K562 (cell line): ENCODE results near the gene STEEP1. TPM values are rescaled to one million over a fixed set of nuclear protein-coding genes. Genes with fewer than 3 reads are reported as not detected.
A peak's percentile ranks its signal among the peaks of the same experiment; 100 is the strongest.

Experiments used
- ATAC-seq: fragments of 200-7000 bp; cut with Tn5 transposase; 3 replicates; pipeline ENCODE4 v1.9.1; 2020; ENCODE audit warnings: moderate library complexity
- BruUV-seq: library from RNA; stranded (reverse); fragments of 400-500 nt; replicated peaks from 2 replicates; lab custom pipeline; 2021; lab: Mats Ljungman, UMichigan
- CTCF ChIA-PET: fragments of 300-600 bp; formaldehyde crosslinking; extraction: SDS; loops from one replicate; lab custom pipeline; 2021; ENCODE audit warnings: low intra/inter-chr PET ratio; lab: Yijun Ruan, JAX
- POLR2A ChIA-PET: fragments of 300-600, 350-650 bp; sonication (Branson Sonifier 250); formaldehyde crosslinking; extraction: SDS; loops from one replicate; lab custom pipeline; 2021; ENCODE audit warnings: antibody characterized with exemption, inconsistent platforms; lab: Yijun Ruan, JAX
- DNase-seq, 4 experiments: peaks; one replicate each; pipeline versions ENCODE4 v3.0.0 to v3.0.0-alpha.2; 2011 to 2018; ENCODE audit warnings: low spot score in 3 of 4, mixed read lengths in 3 of 4; ENCODE audit errors: extremely low read depth in 1 of 4
- FAIRE-seq: peaks from 2 replicates; lab custom pipeline; 2011; peaks lifted over from hg19 to GRCh38; lab: Jason Lieb, UNC
- H2AFZ ChIP-seq: 2 replicates; pipeline ENCODE4 v1.6.0; 2011; ENCODE audit warnings: low read depth, low read length, control low read depth, inconsistent platforms
- H3K27ac ChIP-seq: fragments of 200-600 bp; 3 replicates; pipeline ENCODE4 v1.8.0; 2011; ENCODE audit warnings: low read depth, mild to moderate bottlenecking, control low read depth, inconsistent platforms, low read length, moderate library complexity, mixed read lengths; ENCODE audit errors: extremely low read depth
- H3K27me3 ChIP-seq, 2 experiments: fragments of 300-600 bp in 1 of 2; 2 replicates in 1 of 2; 3 replicates in 1 of 2; pipeline versions ENCODE4 v1.6.0 to v1.8.0; 2011; ENCODE audit warnings: inconsistent platforms in 2 of 2, low read length in 2 of 2, mild to moderate bottlenecking in 1 of 2, mixed read lengths in 1 of 2, moderate library complexity in 1 of 2; ENCODE audit not compliant: control insufficient read depth in 2 of 2, insufficient read depth in 2 of 2
- H3K36me3 ChIP-seq: fragments of 300-600 bp; 3 replicates; pipeline ENCODE4 v1.8.0; 2011; ENCODE audit warnings: mild to moderate bottlenecking, low read length, inconsistent platforms; ENCODE audit not compliant: control insufficient read depth, insufficient read depth
- H3K4me1 ChIP-seq, 2 experiments: fragments of 200-600 bp in 1 of 2; replicated peaks in 1 of 2; 2 replicates in 1 of 2; 3 replicates in 1 of 2; pipeline versions ENCODE4 v1.5.1 to v1.8.0; 2011; ENCODE audit warnings: inconsistent platforms in 2 of 2, low read length in 2 of 2, mild to moderate bottlenecking in 1 of 2, mixed read lengths in 1 of 2, moderate library complexity in 1 of 2; ENCODE audit not compliant: control insufficient read depth in 2 of 2, insufficient read depth in 2 of 2
- H3K4me2 ChIP-seq: 2 replicates; pipeline ENCODE4 v1.6.1; 2011; ENCODE audit warnings: low read length, control low read depth, inconsistent platforms, mixed read lengths; ENCODE audit not compliant: insufficient read depth
- H3K4me3 ChIP-seq: fragments of 200-600 bp; sonication (generic), shearing (Covaris generic); 2 replicates; pipeline ENCODE4 v1.5.1; 2016; ENCODE audit warnings: control low read depth, inconsistent platforms
- H3K79me2 ChIP-seq: fragments of 200-600 bp; 3 replicates; pipeline ENCODE4 v1.8.0; 2011; ENCODE audit warnings: low read length, inconsistent platforms; ENCODE audit not compliant: control insufficient read depth, insufficient read depth
- H3K9ac ChIP-seq, 2 experiments: 2 replicates each; pipeline versions ENCODE4 v1.6.0 to v1.6.1; 2011; ENCODE audit warnings: low read depth in 2 of 2, low read length in 2 of 2, control low read depth in 1 of 2, inconsistent platforms in 1 of 2, mild to moderate bottlenecking in 1 of 2, mixed read lengths in 1 of 2; ENCODE audit not compliant: insufficient read depth in 1 of 2
- H3K9me1 ChIP-seq: one replicate; pipeline ENCODE4 v1.6.0; 2011; ENCODE audit warnings: inconsistent platforms, mild to moderate bottlenecking, low read length, moderate library complexity; ENCODE audit not compliant: control insufficient read depth, insufficient read depth
- H3K9me3 ChIP-seq: replicated peaks from 2 replicates; pipeline ENCODE4 v1.5.1; 2011; ENCODE audit warnings: low read depth, low read length, inconsistent platforms; ENCODE audit not compliant: control insufficient read depth, insufficient read depth
- H4K20me1 ChIP-seq: replicated peaks from 2 replicates; pipeline ENCODE4 v1.6.1; 2011; ENCODE audit warnings: low read length, inconsistent platforms, mixed read lengths; ENCODE audit not compliant: control insufficient read depth, insufficient read depth
- HNRNPLL ChIP-seq: fragments of 200-400 bp; formaldehyde crosslinking; IDR thresholded peaks from 2 replicates; pipeline ENCODE4 v1.6.1; 2017; ENCODE audit warnings: low read length, low read depth, mild to moderate bottlenecking; ENCODE audit not compliant: poor library complexity, severe bottlenecking
- NRF1 ChIP-seq, 2 experiments: fragments of 450-650 bp; IDR thresholded peaks in 1 of 2; conservative IDR thresholded peaks in 1 of 2; 2 replicates each; pipeline ENCODE4 v1.6.1; 2014; ENCODE audit warnings: mild to moderate bottlenecking in 2 of 2
- OTX1 ChIP-seq: fragments of 450-650 bp; formaldehyde crosslinking; IDR thresholded peaks from 2 replicates; pipeline ENCODE4 v1.4.0; 2022; ENCODE audit warnings: mild to moderate bottlenecking
- WGBS: fragments of 100-300 bp; shearing (Covaris generic); methylation state at CpG from one replicate; pipeline ENCODE4 v1.1.6; 2016; ENCODE audit warnings: low coverage, mixed read lengths; ENCODE audit not compliant: insufficient coverage; ENCODE audit errors: missing lambda C conversion rate; 5-methylcytosine and 5-hydroxymethylcytosine counted together
- in situ Hi-C: fragments of 300-500 bp; cut with MboI; formaldehyde crosslinking; loops from 4 replicates; pipeline ENCODE4 v1.15.0; 2018; ENCODE audit warnings: inconsistent platforms, mixed read lengths
- intact Hi-C: fragments of 100-400 bp; cut with micrococcal nuclease; formaldehyde crosslinking; loops from 2 replicates; pipeline ENCODE4 v1.14.2; 2022
- polyA plus RNA-seq, 8 experiments: library from polyadenylated mRNA; depleted of rRNA in 4 of 8; stranded (reverse) in 5 of 8; unstranded in 3 of 8; fragments of >200 nt; fragmentation: Nextera tagmentation in 2 of 8; fragmentation: Illumina TruSeq in 1 of 8; extraction: Ambion mirVana in 2 of 8; extraction: Trizol in 1 of 8; gene quantifications; 2 replicates each; pipeline versions ENCODE4 v1.2.1 to v1.2.3, GENCODE V29; 2011 to 2014; ENCODE audit warnings: inconsistent platforms in 1 of 8, missing spikeins in 1 of 8
- total RNA-seq, 7 experiments: library from RNA; depleted of rRNA in 6 of 7; stranded (reverse); fragments of >200 nt in 6 of 7; fragmentation: Illumina TruSeq in 2 of 7; extraction: Trizol in 2 of 7; gene quantifications; 2 replicates each; pipeline versions ENCODE4 v1.2.1 to v1.2.3, GENCODE V29; 2011 to 2021; ENCODE audit warnings: low replicate concordance in 1 of 7

The STEEP1 gene
- total and polyA plus RNA-seq, 9 of the 15 experiments (the other 6 are each of a cell fraction or from before 2014, with no cell fraction given), result 15.0 to 73.7 (median 40.3) TPM

DNA sequence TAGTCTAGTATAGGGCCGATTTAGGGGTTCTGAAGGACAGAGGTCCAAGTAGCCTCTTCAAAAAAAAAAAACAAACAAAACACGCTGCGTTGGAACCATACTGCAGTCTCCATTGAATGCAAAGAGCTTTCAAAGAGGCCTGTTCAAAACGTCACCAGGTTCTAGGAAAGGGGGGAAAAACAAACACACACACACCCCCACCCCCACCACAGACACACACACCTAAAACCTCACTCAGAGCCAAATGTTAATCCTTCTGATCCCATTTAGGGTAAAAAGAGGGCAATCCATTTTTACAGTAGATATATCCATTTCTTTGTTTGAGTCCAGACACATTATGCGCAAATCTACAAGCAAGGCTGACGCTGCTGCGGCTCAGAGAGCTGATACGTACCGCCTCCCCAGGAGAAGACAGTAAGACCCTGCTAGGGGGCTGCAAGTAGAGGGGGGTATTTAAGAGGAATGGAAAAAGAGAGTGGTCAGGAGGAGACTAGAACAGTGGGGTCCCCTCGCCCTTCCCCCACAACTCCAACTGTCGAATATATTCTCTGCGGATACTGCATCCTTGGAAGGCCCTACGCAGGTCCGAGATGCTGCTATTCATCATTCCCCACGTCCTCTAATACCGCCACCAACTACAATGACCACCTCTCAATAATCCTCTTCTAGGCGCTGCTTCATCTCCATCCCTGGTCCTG lies 39.7 kb upstream of the STEEP1 start:
- H2AFZ ChIP-seq, result no peak overlapping the region
- DNase-seq, result peak in 1 of 4 experiments; percentile 16
- BruUV-seq, result no TSS peak
- peak; percentile 6; the same call in 2 of the 3 replicates for ATAC-seq
- TF ChIP-seq HNRNPLL (peak; percentile 78), NRF1 (conservative IDR thresholded peaks at IDR 0.05 in 1 of 2, IDR thresholded peaks at IDR 0.05 in 1 of 2) (peak in 1 of 2 experiments; percentile 4; a peak in 1 of 4 replicates), OTX1 (no peak)
- intact Hi-C loops, result loop anchor here (5.0 to 10.0 kb wide), 2 partner anchors 87 to 90 kb away; partner anchors contain the start of gene SEPTIN6
- H3K9me3 ChIP-seq, result no peaks in the 10 kb centered on the region
- H3K27me3 ChIP-seq, result no peaks in the 10 kb centered on the region
- in situ Hi-C loops, result no loop called here
- H3K36me3 ChIP-seq, result peaks cover 34% of the 10 kb centered on the region
- peaks cover 7 to 12% of the 10 kb centered on the region in 2 experiments; a peak in 4 of 5 replicates for H3K4me1 ChIP-seq
- ChIA-PET POLR2A (interaction anchor here (0.6 to 1.2 kb wide), 7 partner anchors 11 to 182 kb away, joined by 3 to 4 read pairs (median 4); no protein-coding TSS in a partner anchor), CTCF (no interaction called here)
- H3K4me2 ChIP-seq, result peak overlapping the region; percentile 88
- peak overlapping the region; percentile 84 for H3K4me3 ChIP-seq
- FAIRE-seq, result no peak
- peaks cover 66% of the 10 kb centered on the region for H3K79me2 ChIP-seq
- peak overlapping the region; percentile 95; the same call in 2 of the 3 replicates for H3K27ac ChIP-seq
- H3K9me1 ChIP-seq, result no peaks in the 10 kb centered on the region
- peaks cover 20% of the 10 kb centered on the region for H4K20me1 ChIP-seq
- 4% methylated on average over 14 of the region's 17 CpGs for WGBS
- H3K9ac ChIP-seq, result peak overlapping the region; percentile 92 to 100
